Right lobe of liver (tissue), 6 donors: ENCODE measurements around the gene NDE1. TPM values are rescaled to one million over a fixed set of nuclear protein-coding genes. Genes with fewer than 3 reads are reported as not detected.

Experiments
- ATAC-seq, 4 donors: fragments of 200-7000 bp; cut with Tn5 transposase; one replicate each; pipeline ENCODE4 v1.9.1; 2020; ENCODE audit warnings: mild to moderate bottlenecking in 4 of 4, moderate library complexity in 4 of 4
- DNase-seq, 3 donors: peaks; one replicate each; pipeline ENCODE4 v3.0.0-alpha.2; 2020
- H3K27ac ChIP-seq, 3 donors: fragments of 200-600 bp; one replicate each; pipeline ENCODE4 v1.8.0; 2022
- H3K27me3 ChIP-seq, 2 donors: fragments of 200-600 bp; one replicate each; pipeline ENCODE4 v1.8.0; 2022
- H3K36me3 ChIP-seq, 4 donors: fragments of 200-600 bp; sonication (generic) in 1 of 4; one replicate each; pipeline versions ENCODE4 v1.5.1 to v1.8.0; 2017 to 2022; ENCODE audit warnings: control low read depth in 1 of 4
- H3K4me1 ChIP-seq, 4 donors: fragments of 200-600 bp; sonication (generic) in 1 of 4; one replicate each; pipeline versions ENCODE4 v1.5.1 to v1.8.0; 2017 to 2022; ENCODE audit warnings: control low read depth in 1 of 4
- H3K4me3 ChIP-seq, 3 donors: fragments of 200-600 bp; one replicate each; pipeline ENCODE4 v1.8.0; 2022
- H3K9me3 ChIP-seq, 4 donors: fragments of 200-600 bp; sonication (generic) in 1 of 4; one replicate each; pipeline versions ENCODE4 v1.5.1 to v1.8.0; 2017 to 2022; ENCODE audit warnings: control low read depth in 1 of 4
- POLR2A ChIP-seq: fragments of 450-650 bp; IDR thresholded peaks from one replicate; pipeline ENCODE4 v1.6.1; 2017; ENCODE audit warnings: antibody characterized with exemption, mild to moderate bottlenecking
- WGBS: methylation state at CpG from one replicate; pipeline ENCODE4 v1.1.6; 2018; ENCODE audit warnings: low coverage, low lambda C conversion rate; ENCODE audit not compliant: insufficient coverage; ENCODE audit errors: missing lambda C conversion rate; 5-methylcytosine and 5-hydroxymethylcytosine counted together
- intact Hi-C, 2 donors: fragments of 100-400 bp; cut with DNase I; formaldehyde crosslinking; loops; one replicate each; pipeline versions ENCODE4 v1.11.2 to v1.14.1; 2022
- total RNA-seq, 6 experiments: library from RNA; depleted of rRNA in 2 of 6; stranded (reverse); fragments of >200 nt in 2 of 6; fragmentation: NEBNext Ultra II Directional in 3 of 6; extraction: Animal tissue kit (Norgen Biotek cat#: 25700) in 3 of 6; gene quantifications; one replicate each; pipeline versions ENCODE4 v1.1.0 to v1.2.4, GENCODE V29; 2016 to 2023
- TF ChIP-seq, protein P1 (sequence below), 4 donors: fragments of 200-600 bp in 3 of 4; fragments of 450-650 bp in 1 of 4; IDR thresholded peaks; one replicate each; pipeline versions ENCODE4 v1.5.1 to v1.8.0; 2016 to 2022; ENCODE audit warnings: antibody characterized with exemption in 4 of 4, mild to moderate bottlenecking in 2 of 4
- donor health status: DM: no; HTN: yes; CAD: no.
- donor health status: DM: no; HTN: no; CAD: no.
- donor health status: DM: no; HTN: no; CAD: no.
- donor health status: DM: no; HTN: yes; CAD: no.
- donor health status: DM: no; HTN: yes; CAD: no.

The NDE1 gene
- total RNA-seq, 6 experiments from 2014 or later: 3.6 to 10.2 (median 6.9) TPM

DNA sequence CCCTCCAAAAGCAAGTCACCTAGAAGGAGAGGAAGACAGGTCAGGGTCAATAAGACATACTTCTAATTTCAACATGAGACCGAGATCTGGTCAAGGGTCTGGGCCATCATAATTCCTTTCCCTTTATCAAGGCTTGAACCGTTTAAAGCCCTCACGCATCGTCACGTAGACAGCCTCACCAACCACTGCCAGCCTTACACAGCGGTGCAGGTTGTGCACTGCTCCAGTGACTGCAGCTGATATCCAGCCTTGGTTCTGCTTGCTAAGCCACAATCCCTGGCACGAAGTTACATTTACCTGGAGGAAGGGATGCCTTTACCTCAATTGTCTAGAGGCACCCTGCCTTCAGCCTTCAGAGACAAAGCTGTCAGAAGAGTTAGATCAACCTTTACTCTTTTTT, 121.6 kb downstream of the NDE1 start:
- TF ChIP-seq, protein P1, sequence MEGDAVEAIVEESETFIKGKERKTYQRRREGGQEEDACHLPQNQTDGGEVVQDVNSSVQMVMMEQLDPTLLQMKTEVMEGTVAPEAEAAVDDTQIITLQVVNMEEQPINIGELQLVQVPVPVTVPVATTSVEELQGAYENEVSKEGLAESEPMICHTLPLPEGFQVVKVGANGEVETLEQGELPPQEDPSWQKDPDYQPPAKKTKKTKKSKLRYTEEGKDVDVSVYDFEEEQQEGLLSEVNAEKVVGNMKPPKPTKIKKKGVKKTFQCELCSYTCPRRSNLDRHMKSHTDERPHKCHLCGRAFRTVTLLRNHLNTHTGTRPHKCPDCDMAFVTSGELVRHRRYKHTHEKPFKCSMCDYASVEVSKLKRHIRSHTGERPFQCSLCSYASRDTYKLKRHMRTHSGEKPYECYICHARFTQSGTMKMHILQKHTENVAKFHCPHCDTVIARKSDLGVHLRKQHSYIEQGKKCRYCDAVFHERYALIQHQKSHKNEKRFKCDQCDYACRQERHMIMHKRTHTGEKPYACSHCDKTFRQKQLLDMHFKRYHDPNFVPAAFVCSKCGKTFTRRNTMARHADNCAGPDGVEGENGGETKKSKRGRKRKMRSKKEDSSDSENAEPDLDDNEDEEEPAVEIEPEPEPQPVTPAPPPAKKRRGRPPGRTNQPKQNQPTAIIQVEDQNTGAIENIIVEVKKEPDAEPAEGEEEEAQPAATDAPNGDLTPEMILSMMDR (IDR thresholded peaks at IDR 0.05): no peak
- no peak for TF ChIP-seq POLR2A
- H3K4me1 ChIP-seq: no peaks in the 10 kb centered on the region
- H3K9me3 ChIP-seq: no peaks in the 10 kb centered on the region
- WGBS: 74% methylated on average over 7 of the region's 7 CpGs
- no peak overlapping the region for H3K27ac ChIP-seq
- no peak overlapping the region for H3K4me3 ChIP-seq
- H3K36me3 ChIP-seq: no peaks in the 10 kb centered on the region
- DNase-seq: no peak
- no peak for ATAC-seq
- no peaks in the 10 kb centered on the region for H3K27me3 ChIP-seq
- intact Hi-C loops: loop anchor here in 1 of 2 donors (10.0 kb wide), 1 partner anchor 353 kb away; no protein-coding TSS in a partner anchor

DNA sequence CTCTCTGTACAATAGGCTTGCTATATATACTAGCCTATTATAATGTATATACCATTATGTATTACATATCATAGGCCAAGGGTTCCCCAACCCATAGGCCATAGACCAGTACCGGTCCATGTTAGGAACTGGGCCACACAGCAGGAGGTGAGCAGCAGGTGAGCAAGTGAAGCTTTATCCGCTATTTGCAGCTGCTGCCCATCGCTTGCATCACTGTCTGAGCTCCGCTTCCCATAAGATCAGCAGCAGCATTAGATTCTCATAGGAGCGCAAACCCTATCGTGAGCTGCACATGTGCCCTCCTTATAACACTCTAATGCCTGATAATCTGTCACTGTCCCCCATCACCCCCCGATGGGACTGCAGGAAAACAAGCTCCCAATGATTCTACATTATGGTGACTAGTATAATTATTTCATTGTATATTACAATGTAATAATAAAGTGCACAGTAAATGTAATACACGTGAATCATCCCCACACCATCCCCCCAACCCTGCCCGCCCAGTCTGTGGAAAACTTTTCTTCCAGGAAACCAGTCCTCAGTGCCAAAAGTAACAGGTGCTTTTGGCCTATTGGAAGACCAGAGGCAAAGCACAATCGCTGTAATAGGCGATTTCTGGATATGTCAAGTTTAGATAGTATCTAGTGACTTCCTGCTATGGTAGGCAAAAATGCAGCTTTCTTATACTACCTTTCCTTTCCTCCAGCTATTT, 122.7 kb downstream of the NDE1 start:
- TF ChIP-seq, protein P1 (IDR thresholded peaks at IDR 0.05): no peak
- no peak for TF ChIP-seq POLR2A
- H3K36me3 ChIP-seq: no peaks in the 10 kb centered on the region
- H3K9me3 ChIP-seq: no peaks in the 10 kb centered on the region
- intact Hi-C loops: loop anchor here in 1 of 2 donors (10.0 kb wide), 1 partner anchor 352 kb away; no protein-coding TSS in a partner anchor
- no peak for DNase-seq
- no peaks in the 10 kb centered on the region for H3K27me3 ChIP-seq
- H3K4me3 ChIP-seq: no peak overlapping the region
- 80% methylated on average over 9 of the region's 11 CpGs for WGBS
- no peak for ATAC-seq
- H3K27ac ChIP-seq: no peak overlapping the region
- H3K4me1 ChIP-seq: no peaks in the 10 kb centered on the region

DNA sequence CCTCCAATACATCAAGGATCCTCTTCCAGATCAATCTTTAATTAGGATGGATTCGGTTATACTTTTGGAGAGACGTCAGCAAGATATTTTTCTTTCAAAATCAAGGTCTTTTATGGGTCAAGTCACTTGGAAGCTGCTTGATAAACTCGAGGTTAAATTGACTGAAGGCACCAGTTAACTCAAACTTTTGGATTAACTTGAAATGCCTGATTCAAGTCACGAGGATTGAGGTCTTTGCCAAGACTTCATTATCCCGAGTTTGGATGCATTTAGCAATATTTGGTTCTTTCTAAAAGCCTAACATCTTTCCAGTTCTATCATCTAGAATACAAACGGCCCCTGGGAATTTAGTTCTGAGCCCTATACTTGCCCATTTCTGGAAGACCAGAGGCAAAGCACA, 123.9 kb downstream of the NDE1 start:
- Histone ChIP-seq H3K27me3 (no peaks in the 10 kb centered on the region), H3K4me1 (no peaks in the 10 kb centered on the region), H3K9me3 (no peaks in the 10 kb centered on the region), H3K27ac (no peak overlapping the region), H3K36me3 (no peaks in the 10 kb centered on the region), H3K4me3 (no peak overlapping the region)
- no peak for DNase-seq
- intact Hi-C loops: loop anchor here in 1 of 2 donors (10.0 kb wide), 1 partner anchor 351 kb away; no protein-coding TSS in a partner anchor
- TF ChIP-seq, protein P1 (IDR thresholded peaks at IDR 0.05): no peak
- no peak for TF ChIP-seq POLR2A
- 36% methylated on average over 5 of the region's 6 CpGs for WGBS
- no peak for ATAC-seq

DNA sequence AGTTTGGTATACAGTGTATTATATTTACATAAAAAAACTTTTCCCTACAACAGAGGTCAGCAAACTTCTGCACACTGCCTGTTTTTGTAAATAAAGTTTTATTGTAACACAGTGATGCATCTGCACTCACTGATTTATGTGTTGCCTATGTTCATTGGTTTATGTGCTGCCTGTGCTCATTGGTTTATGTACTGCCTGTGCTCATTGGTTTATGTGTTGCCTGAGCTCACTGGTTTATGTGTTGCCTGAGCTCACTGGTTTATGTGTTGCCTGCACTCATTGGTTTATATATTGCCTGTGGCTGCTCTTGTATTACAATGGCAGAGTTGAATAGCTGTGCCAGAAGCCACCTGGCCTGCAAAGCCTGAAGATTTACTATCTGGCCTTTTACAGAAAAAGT, 125.2 kb downstream of the NDE1 start:
- Histone ChIP-seq H3K9me3 (no peaks in the 10 kb centered on the region), H3K27ac (no peak overlapping the region), H3K27me3 (no peaks in the 10 kb centered on the region), H3K36me3 (no peaks in the 10 kb centered on the region), H3K4me3 (no peak overlapping the region), H3K4me1 (no peaks in the 10 kb centered on the region)
- ATAC-seq (no peak), DNase-seq (no peak)
- intact Hi-C loops: loop anchor here in 1 of 2 donors (10.0 kb wide), 1 partner anchor 350 kb away; no protein-coding TSS in a partner anchor
- no peak for TF ChIP-seq POLR2A
- TF ChIP-seq, protein P1 (IDR thresholded peaks at IDR 0.05): no peak
